MM.1S (cell line): Measurements from ENCODE around the gene IP6K2.

Experiments
- DNase-seq: peaks from one replicate; pipeline ENCODE4 v3.0.0-alpha.2; 2015
- H2AFZ ChIP-seq: fragments of 300-600 bp; sonication (generic); 2 replicates; pipeline ENCODE4 v1.6.0; 2016; ENCODE audit warnings: antibody characterized with exemption, low read length
- H3F3A ChIP-seq: fragments of 300-600 bp; sonication (generic); 2 replicates; pipeline ENCODE4 v1.6.1; 2016; ENCODE audit warnings: mild to moderate bottlenecking, antibody characterized with exemption, low read length, moderate library complexity, mixed read lengths; ENCODE audit not compliant: insufficient read depth
- H3K27ac ChIP-seq: fragments of 300-600 bp; sonication (generic); 2 replicates; pipeline ENCODE4 v1.5.1; 2016; ENCODE audit warnings: mild to moderate bottlenecking, low read length
- H3K27me3 ChIP-seq: fragments of 300-600 bp; sonication (generic); replicated peaks from 2 replicates; pipeline ENCODE4 v1.6.0; 2016; ENCODE audit warnings: low read length; ENCODE audit not compliant: insufficient read depth
- H3K36me3 ChIP-seq: fragments of 300-600 bp; sonication (generic); replicated peaks from 2 replicates; pipeline ENCODE4 v1.6.1; 2016; ENCODE audit warnings: mild to moderate bottlenecking, low read length, mixed read lengths; ENCODE audit not compliant: insufficient read depth
- H3K4me1 ChIP-seq: fragments of 300-600 bp; sonication (generic); 2 replicates; pipeline ENCODE4 v1.6.1; 2016; ENCODE audit warnings: low read length, mixed read lengths
- H3K4me2 ChIP-seq: fragments of 300-600 bp; sonication (generic); 2 replicates; pipeline ENCODE4 v1.6.0; 2016; ENCODE audit warnings: low read depth, low read length
- H3K4me3 ChIP-seq: fragments of 300-600 bp; sonication (generic); 2 replicates; pipeline ENCODE4 v1.5.1; 2016; ENCODE audit warnings: low read length, mixed read lengths
- H3K79me2 ChIP-seq: fragments of 300-600 bp; sonication (generic); 2 replicates; pipeline ENCODE4 v1.6.1; 2016; ENCODE audit warnings: mixed run types, low read length, mixed read lengths
- H3K9ac ChIP-seq: fragments of 300-600 bp; sonication (generic); 2 replicates; pipeline ENCODE4 v1.6.1; 2016; ENCODE audit warnings: low read length, mixed read lengths
- H3K9me2 ChIP-seq: fragments of 300-600 bp; sonication (generic); replicated peaks from 2 replicates; pipeline ENCODE4 v1.6.1; 2016; ENCODE audit warnings: mild to moderate bottlenecking, low read length, mixed read lengths; ENCODE audit not compliant: insufficient read depth
- H3K9me3 ChIP-seq: fragments of 300-600 bp; sonication (generic); replicated peaks from 2 replicates; pipeline ENCODE4 v1.6.1; 2016; ENCODE audit warnings: mild to moderate bottlenecking, low read length, mixed read lengths; ENCODE audit not compliant: insufficient read depth
- H4K20me1 ChIP-seq: fragments of 300-600 bp; sonication (generic); 2 replicates; pipeline ENCODE4 v1.6.1; 2016; ENCODE audit warnings: mild to moderate bottlenecking, low read length, moderate library complexity, mixed read lengths; ENCODE audit not compliant: insufficient read depth
- CTCF ChIP-seq: fragments of 300-600 bp; sonication (generic); IDR thresholded peaks from 2 replicates; pipeline ENCODE4 v1.5.1; 2016; ENCODE audit warnings: antibody characterized with exemption, low read length, mixed read lengths
- EZH2 ChIP-seq: fragments of 300-600 bp; sonication (generic); optimal IDR thresholded peaks from 2 replicates; pipeline ENCODE3; 2017; ENCODE audit warnings: low read depth, mild to moderate bottlenecking, antibody characterized with exemption, low read length, mixed read lengths
- EZH2phosphoT487 ChIP-seq: fragments of 300-600 bp; sonication (generic); IDR thresholded peaks from 2 replicates; pipeline ENCODE4 v1.6.1; 2018; ENCODE audit warnings: antibody characterized with exemption, low read length

IP6K2 gene

GRCh38 chr3:48664313-48664644 lies 52.7 kb downstream of the IP6K2 start:
- DNase-seq = no peak
- Histone ChIP-seq H3K4me2 (peak overlapping the region; percentile 94; the same call in 1 of the 2 replicates), H3K79me2 (no peaks in the 10 kb centered on the region), H3K9me3 (no peaks in the 10 kb centered on the region), H3F3A (no peaks in the 10 kb centered on the region), H3K27me3 (0 out of 2 replicates have a peak, but pooled peaks cover 6% of the 10 kb centered on the region), H3K9me2 (no peaks in the 10 kb centered on the region), H3K36me3 (no peaks in the 10 kb centered on the region), H3K4me1 (no peaks in the 10 kb centered on the region), H3K4me3 (0 out of 2 replicates have a peak overlapping the region, but pooled peaks have one; percentile 78), H3K27ac (no peak overlapping the region), H2AFZ (no peak overlapping the region), H4K20me1 (no peaks in the 10 kb centered on the region), H3K9ac (no peak overlapping the region)
- TF ChIP-seq CTCF (no peak), EZH2 (no peak), EZH2phosphoT487 (no peak)

GRCh38 chr3:48663489-48664312 lies 53.3 kb downstream of the IP6K2 start:
- H2AFZ ChIP-seq = peak overlapping the region; percentile 70
- H3K4me2 ChIP-seq = peak overlapping the region; percentile 94
- no peaks in the 10 kb centered on the region for H3K9me3 ChIP-seq
- H3K79me2 ChIP-seq = no peaks in the 10 kb centered on the region
- no peaks in the 10 kb centered on the region for H3K9me2 ChIP-seq
- H3F3A ChIP-seq = no peaks in the 10 kb centered on the region
- H3K4me1 ChIP-seq = no peaks in the 10 kb centered on the region
- 0 out of 2 replicates have a peak, but pooled peaks cover 6% of the 10 kb centered on the region for H3K27me3 ChIP-seq
- no peaks in the 10 kb centered on the region for H3K36me3 ChIP-seq
- H4K20me1 ChIP-seq = no peaks in the 10 kb centered on the region
- peak overlapping the region; percentile 68 for H3K27ac ChIP-seq
- peak overlapping the region; percentile 66 for H3K9ac ChIP-seq
- H3K4me3 ChIP-seq = peak overlapping the region; percentile 78
- DNase-seq = peak; percentile 98
- TF ChIP-seq EZH2phosphoT487 (no peak), CTCF (peak; percentile 84)

DNA sequence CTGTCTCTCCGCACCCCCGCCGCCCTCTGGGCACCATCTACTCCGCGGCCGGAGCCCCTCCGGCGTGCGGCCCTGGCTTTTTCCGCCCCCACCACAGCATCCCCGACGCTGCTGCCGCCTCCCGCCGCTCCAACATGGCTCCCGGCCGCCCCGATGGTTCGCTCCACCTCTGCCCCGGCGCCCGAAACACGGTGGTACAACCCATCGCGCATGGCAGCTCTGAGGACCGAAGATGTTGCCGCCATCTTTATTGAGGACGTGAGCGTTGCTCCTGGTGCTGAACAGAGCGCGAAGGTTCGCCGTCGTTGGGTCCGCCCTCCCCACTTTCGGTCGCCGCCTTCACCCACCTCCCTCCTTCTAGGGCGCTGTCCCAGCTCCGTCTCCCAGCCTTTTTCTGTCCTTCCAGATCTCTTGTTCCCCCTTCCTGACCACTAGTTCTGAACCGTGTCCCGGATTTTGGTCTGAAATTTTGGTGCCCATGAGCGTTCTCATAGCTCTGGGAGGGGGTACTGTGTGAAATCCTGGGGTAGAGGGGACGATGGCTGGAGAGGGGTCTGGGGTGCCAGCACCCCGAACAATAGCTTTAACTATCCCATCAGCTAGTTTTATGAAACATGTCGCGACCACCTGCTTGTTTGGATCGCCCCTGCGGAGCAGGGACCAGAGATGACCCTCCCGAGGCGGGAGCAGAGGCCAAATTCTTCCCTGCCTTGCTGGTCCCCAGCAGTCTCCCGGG lies 54.1 kb downstream of the IP6K2 start, which contains the start of gene CELSR3:
Gene CELSR3 (minus strand): TSS at position 134 of the 736 bp plus-strand sequence. CDS start 252 bp downstream, outside the sequence.
- H3K36me3 ChIP-seq = no peaks in the 10 kb centered on the region
- H4K20me1 ChIP-seq = no peaks in the 10 kb centered on the region
- peak within 1 kb of the TSS; percentile 68 for H3K27ac ChIP-seq
- H3K9ac ChIP-seq = peak within 1 kb of the TSS; percentile 66
- peak within 1 kb of the TSS; percentile 94 for H3K4me2 ChIP-seq
- H2AFZ ChIP-seq = peak within 1 kb of the TSS; percentile 70
- no peaks in the 10 kb centered on the region for H3K9me3 ChIP-seq
- peak within 1 kb of the TSS; percentile 78 for H3K4me3 ChIP-seq
- no peaks in the 10 kb centered on the region for H3K79me2 ChIP-seq
- H3F3A ChIP-seq = no peaks in the 10 kb centered on the region
- peaks cover 9% of the 10 kb centered on the region; the same call in 1 of the 2 replicates for H3K27me3 ChIP-seq
- H3K9me2 ChIP-seq = no peaks in the 10 kb centered on the region
- H3K4me1 ChIP-seq = no peaks in the 10 kb centered on the region
- no peak for TF ChIP-seq EZH2
- no peak for TF ChIP-seq CTCF
- peak; percentile 54 for DNase-seq
